ENCODE results near the gene UBE3B.

UBE3B gene

DNA sequence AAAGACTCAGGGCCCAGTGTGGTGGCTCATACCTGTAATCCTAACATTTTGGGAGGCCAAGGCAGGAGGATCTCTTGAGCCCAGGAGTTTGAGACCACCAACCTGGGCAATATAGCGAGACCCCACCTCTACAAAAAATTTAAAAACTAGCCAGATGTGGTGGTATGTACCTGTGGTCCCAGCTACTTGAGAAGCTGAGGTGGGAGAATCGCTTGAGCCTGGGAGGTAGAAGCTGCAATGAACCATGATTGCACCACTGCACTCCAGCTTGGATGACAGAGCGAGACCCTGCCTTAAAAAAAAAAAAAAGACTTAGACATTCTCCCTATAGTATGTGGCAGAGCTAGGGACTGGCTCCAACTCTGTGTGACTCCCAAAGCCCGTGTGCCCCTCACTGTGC, 2.9 kb downstream of the UBE3B start:
- H3K9me3 ChIP-seq (ENCODE audit: control insufficient read depth, insufficient read depth, low read length): no peaks in the 10 kb centered on the region
- no peaks in the 10 kb centered on the region for H3K36me3 ChIP-seq (ENCODE audit: control insufficient read depth, insufficient read depth, low read length)
- peaks cover 7% of the 10 kb centered on the region for H3K4me1 ChIP-seq (ENCODE audit: control insufficient read depth, insufficient read depth, low read length)
- no peak overlapping the region for H3K4me3 ChIP-seq (ENCODE audit: low read depth, low read length)
- no peak overlapping the region for H3K9ac ChIP-seq (ENCODE audit: low read depth, low read length)
- no peaks in the 10 kb centered on the region for H3K27me3 ChIP-seq (ENCODE audit: control insufficient read depth, insufficient read depth, low read length)

DNA sequence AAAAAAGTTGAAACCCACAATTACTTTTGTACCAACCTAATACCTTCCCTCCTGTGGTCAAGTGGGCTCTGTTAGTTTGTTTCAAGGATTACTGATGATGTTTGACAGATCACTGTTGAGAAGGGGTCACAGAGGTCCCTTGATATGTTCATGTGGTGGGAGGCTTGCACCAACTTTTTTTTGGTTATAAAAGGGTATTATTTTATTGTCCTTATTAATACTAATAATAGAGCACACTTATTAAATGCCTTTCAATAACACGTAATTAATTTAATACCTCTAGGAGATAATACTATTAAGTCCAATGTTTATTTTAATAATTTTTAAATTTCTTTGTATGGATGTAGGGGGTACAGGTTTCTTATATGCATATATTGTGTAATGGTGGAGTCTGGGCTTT, 4.4 kb downstream of the UBE3B start:
- H3K27me3 ChIP-seq (ENCODE audit: control insufficient read depth, insufficient read depth, low read length): no peaks in the 10 kb centered on the region
- H3K9me3 ChIP-seq (ENCODE audit: control insufficient read depth, insufficient read depth, low read length): no peaks in the 10 kb centered on the region
- H3K36me3 ChIP-seq (ENCODE audit: control insufficient read depth, insufficient read depth, low read length): peaks cover 1% of the 10 kb centered on the region
- H3K9ac ChIP-seq (ENCODE audit: low read depth, low read length): no peak overlapping the region
- H3K4me1 ChIP-seq (ENCODE audit: control insufficient read depth, insufficient read depth, low read length): peaks cover 3% of the 10 kb centered on the region
- H3K4me3 ChIP-seq (ENCODE audit: low read depth, low read length): no peak overlapping the region

DNA sequence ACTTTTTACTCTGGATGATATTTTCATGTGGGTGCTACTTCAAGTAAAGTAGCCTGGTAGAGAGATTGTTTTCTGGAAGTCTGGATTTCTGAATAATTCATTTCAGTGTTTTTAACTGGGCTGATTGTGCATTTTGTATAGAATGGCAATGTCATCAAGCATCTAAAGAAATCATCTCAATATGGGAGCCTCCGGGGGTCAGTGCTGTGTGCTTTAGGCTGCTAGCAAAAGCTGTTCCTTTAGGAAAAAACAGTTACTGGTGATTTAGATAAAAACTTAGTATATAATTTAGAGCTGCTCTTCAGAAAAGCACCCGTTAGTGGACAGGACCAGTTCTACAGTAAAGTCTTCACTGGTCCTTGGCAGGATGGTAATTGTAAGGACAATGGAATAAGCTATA, 5.1 kb downstream of the UBE3B start:
- no peak overlapping the region for H3K4me3 ChIP-seq (ENCODE audit: low read depth, low read length)
- H3K9ac ChIP-seq (ENCODE audit: low read depth, low read length): no peak overlapping the region
- no peaks in the 10 kb centered on the region for H3K9me3 ChIP-seq (ENCODE audit: control insufficient read depth, insufficient read depth, low read length)
- H3K36me3 ChIP-seq (ENCODE audit: control insufficient read depth, insufficient read depth, low read length): peaks cover 7% of the 10 kb centered on the region
- peaks cover 3% of the 10 kb centered on the region for H3K4me1 ChIP-seq (ENCODE audit: control insufficient read depth, insufficient read depth, low read length)
- H3K27me3 ChIP-seq (ENCODE audit: control insufficient read depth, insufficient read depth, low read length): no peaks in the 10 kb centered on the region

DNA sequence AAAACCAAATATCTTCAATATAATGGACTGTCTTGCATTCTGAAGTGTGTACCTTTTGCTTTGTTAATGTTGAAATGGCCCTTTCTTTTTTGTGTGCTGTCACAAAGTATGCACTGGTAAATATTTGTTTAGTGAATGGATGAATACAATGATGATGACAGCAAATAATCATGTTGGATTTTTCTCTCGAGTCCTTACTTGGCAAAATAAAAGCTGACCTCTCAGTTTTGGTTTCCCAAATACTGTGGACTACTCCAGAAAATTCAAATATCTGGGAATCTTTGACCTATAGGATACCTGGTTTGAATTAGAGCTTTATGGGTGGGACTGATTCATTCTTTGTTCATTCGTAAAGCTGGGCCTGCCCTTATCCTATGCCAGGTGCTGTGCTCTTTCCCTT, 5.5 kb downstream of the UBE3B start:
- no peaks in the 10 kb centered on the region for H3K27me3 ChIP-seq (ENCODE audit: control insufficient read depth, insufficient read depth, low read length)
- peaks cover 7% of the 10 kb centered on the region for H3K36me3 ChIP-seq (ENCODE audit: control insufficient read depth, insufficient read depth, low read length)
- peaks cover 3% of the 10 kb centered on the region for H3K4me1 ChIP-seq (ENCODE audit: control insufficient read depth, insufficient read depth, low read length)
- no peak overlapping the region for H3K4me3 ChIP-seq (ENCODE audit: low read depth, low read length)
- H3K9ac ChIP-seq (ENCODE audit: low read depth, low read length): no peak overlapping the region
- no peaks in the 10 kb centered on the region for H3K9me3 ChIP-seq (ENCODE audit: control insufficient read depth, insufficient read depth, low read length)

DNA sequence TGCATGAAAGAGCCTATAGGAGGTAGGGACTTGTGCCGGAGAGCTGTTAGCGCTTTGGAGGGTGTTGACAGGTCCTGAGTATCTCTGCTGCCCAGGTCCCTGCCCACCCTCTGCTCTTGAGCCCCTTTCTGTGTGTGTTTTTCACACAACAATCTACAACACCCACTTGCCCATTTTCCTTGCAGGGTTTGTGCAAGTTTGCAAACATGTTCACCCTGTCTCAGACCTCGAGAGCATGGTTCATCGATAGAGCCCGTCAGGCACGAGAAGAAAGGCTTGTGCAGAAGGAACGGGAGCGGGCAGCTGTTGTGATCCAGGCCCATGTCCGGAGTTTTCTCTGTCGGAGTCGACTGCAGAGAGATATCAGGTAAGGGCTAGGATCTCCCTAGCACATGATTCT, 5.9 kb downstream of the UBE3B start:
- Histone ChIP-seq H3K27me3 (ENCODE audit: control insufficient read depth, insufficient read depth, low read length) (no peaks in the 10 kb centered on the region), H3K4me3 (ENCODE audit: low read depth, low read length) (no peak overlapping the region), H3K9ac (ENCODE audit: low read depth, low read length) (no peak overlapping the region), H3K36me3 (ENCODE audit: control insufficient read depth, insufficient read depth, low read length) (peaks cover 10% of the 10 kb centered on the region), H3K9me3 (ENCODE audit: control insufficient read depth, insufficient read depth, low read length) (no peaks in the 10 kb centered on the region), H3K4me1 (ENCODE audit: control insufficient read depth, insufficient read depth, low read length) (no peaks in the 10 kb centered on the region)

DNA sequence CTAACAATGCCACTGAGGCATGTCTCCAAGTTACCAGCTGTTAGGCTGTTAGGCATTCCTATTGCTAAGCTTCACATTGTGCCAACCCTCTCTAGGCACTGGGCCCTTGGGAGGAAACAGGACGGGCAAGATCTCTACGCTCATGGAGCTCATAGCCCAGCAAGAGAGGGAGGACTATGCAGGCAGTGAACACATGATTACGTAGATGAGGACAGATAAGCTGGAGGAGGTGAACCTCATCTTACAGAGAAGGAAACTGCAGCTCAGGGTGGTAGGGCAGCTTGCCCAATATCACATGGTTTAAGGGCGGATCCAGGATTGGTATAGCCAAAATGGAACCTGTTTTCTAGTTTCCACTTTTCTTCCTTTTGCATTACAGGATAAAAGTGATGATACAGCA, 7.8 kb downstream of the UBE3B start:
- Histone ChIP-seq H3K4me3 (ENCODE audit: low read depth, low read length) (no peak overlapping the region), H3K9ac (ENCODE audit: low read depth, low read length) (no peak overlapping the region), H3K36me3 (ENCODE audit: control insufficient read depth, insufficient read depth, low read length) (peaks cover 23% of the 10 kb centered on the region), H3K27me3 (ENCODE audit: control insufficient read depth, insufficient read depth, low read length) (no peaks in the 10 kb centered on the region), H3K4me1 (ENCODE audit: control insufficient read depth, insufficient read depth, low read length) (no peaks in the 10 kb centered on the region), H3K9me3 (ENCODE audit: control insufficient read depth, insufficient read depth, low read length) (no peaks in the 10 kb centered on the region)

DNA sequence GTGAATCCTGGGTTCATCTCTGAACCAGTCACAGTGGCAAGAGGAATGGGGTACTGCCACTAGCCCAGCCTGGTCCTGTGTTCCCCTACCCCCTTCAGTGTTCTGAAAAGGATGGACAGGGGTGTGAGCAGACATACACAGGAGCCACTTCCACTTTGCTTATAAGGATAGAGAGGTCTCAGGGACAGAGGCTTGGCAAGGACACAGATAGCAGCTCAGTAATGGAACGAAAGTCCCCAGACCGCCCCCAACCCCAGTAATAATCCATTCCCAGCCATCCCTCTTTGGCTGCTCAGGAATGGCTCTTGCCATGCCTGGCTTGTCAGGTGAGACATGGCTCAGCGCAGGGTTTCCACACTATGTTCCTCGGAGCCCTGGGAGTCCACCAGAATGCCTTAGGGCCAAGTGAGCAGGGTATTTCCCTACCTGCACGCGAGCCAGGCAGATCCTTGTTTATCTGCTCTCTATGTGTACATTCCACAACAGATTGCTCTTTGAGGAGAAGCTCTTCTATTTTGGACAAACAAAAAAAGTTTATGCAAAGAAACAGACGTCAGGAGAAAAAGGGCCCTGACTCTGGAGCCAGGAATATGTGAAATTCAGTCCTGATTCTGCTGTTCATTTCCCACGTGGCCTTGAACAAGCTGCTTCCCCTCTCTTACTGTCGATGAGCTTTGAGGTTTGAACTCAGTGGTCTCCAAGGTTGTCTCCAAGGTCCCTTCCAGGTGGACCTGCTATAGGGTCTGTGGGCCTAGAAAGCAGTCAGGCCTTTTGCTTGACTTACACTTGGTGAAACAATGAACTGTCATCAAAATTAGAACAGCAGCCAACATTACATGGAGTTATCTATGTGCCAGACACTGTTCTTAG, 10.0 kb downstream of the UBE3B start:
- no peak overlapping the region for H3K4me3 ChIP-seq (ENCODE audit: low read depth, low read length)
- peaks cover 30% of the 10 kb centered on the region for H3K36me3 ChIP-seq (ENCODE audit: control insufficient read depth, insufficient read depth, low read length)
- H3K9me3 ChIP-seq (ENCODE audit: control insufficient read depth, insufficient read depth, low read length): no peaks in the 10 kb centered on the region
- no peaks in the 10 kb centered on the region for H3K27me3 ChIP-seq (ENCODE audit: control insufficient read depth, insufficient read depth, low read length)
- no peak overlapping the region for H3K9ac ChIP-seq (ENCODE audit: low read depth, low read length)
- H3K4me1 ChIP-seq (ENCODE audit: control insufficient read depth, insufficient read depth, low read length): no peaks in the 10 kb centered on the region

DNA sequence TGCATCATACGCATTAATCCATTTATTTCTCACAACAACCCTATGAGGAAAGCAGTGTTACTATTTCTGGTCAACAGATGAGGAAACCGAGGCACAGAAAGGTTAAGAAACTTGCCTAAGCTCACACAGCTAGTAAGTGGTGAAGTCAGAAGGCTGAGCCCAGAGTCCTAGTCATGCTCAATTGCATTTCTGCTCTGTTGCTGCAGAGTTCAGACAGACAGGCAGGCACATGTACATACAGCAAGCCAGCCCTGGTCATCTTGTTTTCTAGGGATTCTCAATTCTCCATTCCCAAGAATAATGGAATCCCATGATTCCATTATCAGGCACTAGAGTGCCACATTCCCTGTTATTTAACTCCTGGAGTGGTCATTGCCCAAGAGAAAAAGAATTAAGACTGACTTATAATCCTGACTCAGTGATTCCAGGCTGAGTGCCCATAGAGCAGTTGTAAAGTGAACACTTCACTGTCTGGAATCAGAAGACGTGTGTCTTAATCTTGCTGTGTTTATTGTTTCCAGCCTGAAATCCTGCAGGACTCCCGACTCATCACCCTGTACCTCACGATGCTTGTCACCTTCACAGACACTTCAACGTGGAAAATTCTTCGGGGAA, 10.7 kb downstream of the UBE3B start:
- peaks cover 33% of the 10 kb centered on the region for H3K36me3 ChIP-seq (ENCODE audit: control insufficient read depth, insufficient read depth, low read length)

DNA sequence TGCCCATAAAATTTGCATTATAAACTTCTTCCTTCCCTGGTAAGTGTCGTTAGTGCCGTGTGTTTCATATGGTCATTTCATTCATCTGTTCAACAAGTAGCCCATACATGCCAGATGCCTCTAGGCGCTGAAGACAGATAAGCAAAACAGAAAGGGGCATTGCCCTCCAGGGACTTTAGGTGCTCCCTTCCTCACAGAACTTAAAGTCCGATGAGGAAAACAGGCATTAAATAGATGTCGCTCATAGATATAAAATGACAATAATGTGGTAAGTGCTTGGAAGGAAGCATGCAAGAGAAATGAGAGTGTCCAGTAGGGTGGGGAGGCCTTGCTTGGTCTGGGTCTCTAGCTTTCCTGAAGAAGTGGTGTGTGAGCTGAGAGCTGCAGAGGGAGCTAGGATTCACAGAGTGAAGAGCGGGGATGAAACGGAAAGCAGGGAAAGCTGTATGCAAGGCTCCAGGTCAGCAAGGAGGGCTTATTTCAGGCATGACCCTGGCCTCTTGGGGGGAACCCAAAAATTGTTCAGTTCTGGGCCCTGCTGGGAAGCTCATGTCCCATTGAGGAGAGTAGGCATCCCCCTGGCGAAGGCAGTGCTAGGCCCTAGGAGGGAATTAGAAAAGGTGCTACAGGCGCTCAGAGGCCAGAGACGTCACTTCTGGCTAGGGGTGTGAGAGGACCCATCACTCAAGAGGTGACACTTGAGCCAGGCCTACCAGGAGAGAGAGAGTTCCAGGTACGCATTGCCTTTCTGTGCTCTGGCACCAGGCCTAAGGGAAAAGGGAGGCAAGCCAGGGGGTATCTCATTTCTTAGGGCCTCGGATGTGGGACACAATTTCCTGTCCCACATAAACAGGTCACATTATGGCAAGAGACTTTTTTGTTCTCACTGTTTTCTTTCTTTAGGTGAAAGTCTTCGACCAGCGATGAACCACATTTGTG, 11.9 kb downstream of the UBE3B start:
- Histone ChIP-seq H3K36me3 (ENCODE audit: control insufficient read depth, insufficient read depth, low read length) (peaks cover 35% of the 10 kb centered on the region), H3K9ac (ENCODE audit: low read depth, low read length) (no peak overlapping the region), H3K9me3 (ENCODE audit: control insufficient read depth, insufficient read depth, low read length) (no peaks in the 10 kb centered on the region)

More for the DNA sequence above, 10.7 kb downstream of the UBE3B start:
- Histone ChIP-seq H3K4me3 (ENCODE audit: low read depth, low read length) (no peak overlapping the region), H3K27me3 (ENCODE audit: control insufficient read depth, insufficient read depth, low read length) (no peaks in the 10 kb centered on the region), H3K9me3 (ENCODE audit: control insufficient read depth, insufficient read depth, low read length) (no peaks in the 10 kb centered on the region), H3K4me1 (ENCODE audit: control insufficient read depth, insufficient read depth, low read length) (no peaks in the 10 kb centered on the region), H3K9ac (ENCODE audit: low read depth, low read length) (no peak overlapping the region)

DNA sequence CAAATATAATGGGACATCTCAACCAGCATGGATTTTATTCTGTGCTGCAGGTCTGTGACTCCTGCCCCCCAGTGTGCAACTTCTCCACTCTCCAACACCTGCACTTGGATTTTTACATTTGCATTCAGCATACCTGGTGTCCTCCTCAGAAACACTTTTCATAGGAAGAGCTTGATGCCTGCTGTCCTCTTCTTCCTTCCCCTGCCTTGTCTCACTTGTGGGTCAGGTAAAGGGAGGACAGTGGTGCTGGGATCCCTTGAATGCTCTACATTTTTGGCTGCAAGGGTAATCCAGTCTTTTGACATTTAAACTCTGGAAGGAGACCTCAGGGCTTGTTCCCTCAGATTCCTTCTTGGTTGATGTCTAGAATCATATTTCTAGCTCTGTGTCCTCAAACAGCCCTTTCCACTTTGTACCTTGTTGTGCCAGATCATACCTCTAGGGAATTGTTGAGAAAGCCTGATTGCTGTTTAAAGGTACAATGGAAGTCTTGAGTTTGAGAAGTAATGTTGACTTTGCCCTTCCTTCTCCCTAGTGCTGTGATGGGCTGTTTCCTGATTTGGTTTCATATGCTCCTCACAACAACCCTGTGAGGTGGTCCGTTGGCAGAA, 12.6 kb downstream of the UBE3B start:
- no peaks in the 10 kb centered on the region for H3K4me1 ChIP-seq (ENCODE audit: control insufficient read depth, insufficient read depth, low read length)
- no peak overlapping the region for H3K9ac ChIP-seq (ENCODE audit: low read depth, low read length)
- H3K9me3 ChIP-seq (ENCODE audit: control insufficient read depth, insufficient read depth, low read length): no peaks in the 10 kb centered on the region
- H3K27me3 ChIP-seq (ENCODE audit: control insufficient read depth, insufficient read depth, low read length): no peaks in the 10 kb centered on the region
- H3K36me3 ChIP-seq (ENCODE audit: control insufficient read depth, insufficient read depth, low read length): peaks cover 35% of the 10 kb centered on the region
- H3K4me3 ChIP-seq (ENCODE audit: low read depth, low read length): no peak overlapping the region

More for the DNA sequence above, 11.9 kb downstream of the UBE3B start:
- Histone ChIP-seq H3K27me3 (ENCODE audit: control insufficient read depth, insufficient read depth, low read length) (no peaks in the 10 kb centered on the region), H3K4me1 (ENCODE audit: control insufficient read depth, insufficient read depth, low read length) (no peaks in the 10 kb centered on the region), H3K4me3 (ENCODE audit: low read depth, low read length) (no peak overlapping the region)

DNA sequence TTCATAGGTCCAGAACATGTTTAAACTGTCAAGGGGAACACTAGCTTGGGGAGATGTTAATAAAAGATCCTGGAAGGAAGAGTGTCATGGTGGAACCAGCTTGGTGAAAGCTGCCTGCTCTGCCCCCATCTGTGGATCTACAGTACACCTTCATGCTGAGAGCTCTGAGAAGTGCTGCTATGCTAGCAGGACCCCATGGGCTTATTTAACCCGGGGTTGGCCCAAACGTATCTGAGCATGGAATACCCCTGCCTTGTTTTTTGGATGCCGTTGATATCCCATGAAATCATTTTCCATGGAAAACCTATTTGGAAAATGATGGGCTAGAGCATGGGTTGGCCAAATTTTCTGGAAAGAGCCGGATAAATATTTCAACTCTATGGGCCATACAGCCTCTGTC, 14.2 kb downstream of the UBE3B start:
- Histone ChIP-seq H3K9ac (ENCODE audit: low read depth, low read length) (no peak overlapping the region), H3K9me3 (ENCODE audit: control insufficient read depth, insufficient read depth, low read length) (no peaks in the 10 kb centered on the region), H3K4me1 (ENCODE audit: control insufficient read depth, insufficient read depth, low read length) (no peaks in the 10 kb centered on the region), H3K4me3 (ENCODE audit: low read depth, low read length) (no peak overlapping the region), H3K27me3 (ENCODE audit: control insufficient read depth, insufficient read depth, low read length) (no peaks in the 10 kb centered on the region), H3K36me3 (ENCODE audit: control insufficient read depth, insufficient read depth, low read length) (peaks cover 35% of the 10 kb centered on the region)
